K562 (cell line): ENCODE results near the gene CCNL1. TPM values are rescaled to one million over a fixed set of nuclear protein-coding genes. Genes with fewer than 3 reads are reported as not detected.
A peak's percentile ranks its signal among the peaks of the same experiment; 100 is the strongest.

Experiments used
- ATAC-seq: fragments of 200-7000 bp; cut with Tn5 transposase; 3 replicates; pipeline ENCODE4 v1.9.1; 2020; ENCODE audit warnings: moderate library complexity
- BruUV-seq: library from RNA; stranded (reverse); fragments of 400-500 nt; replicated peaks from 2 replicates; lab custom pipeline; 2021; lab: Mats Ljungman, UMichigan
- CTCF ChIA-PET: fragments of 300-600 bp; formaldehyde crosslinking; extraction: SDS; loops from one replicate; lab custom pipeline; 2021; ENCODE audit warnings: low intra/inter-chr PET ratio; lab: Yijun Ruan, JAX
- POLR2A ChIA-PET: fragments of 300-600, 350-650 bp; sonication (Branson Sonifier 250); formaldehyde crosslinking; extraction: SDS; loops from one replicate; lab custom pipeline; 2021; ENCODE audit warnings: antibody characterized with exemption, inconsistent platforms; lab: Yijun Ruan, JAX
- DNase-seq, 4 experiments: peaks; one replicate each; pipeline versions ENCODE4 v3.0.0 to v3.0.0-alpha.2; 2011 to 2018; ENCODE audit warnings: low spot score in 3 of 4, mixed read lengths in 3 of 4; ENCODE audit errors: extremely low read depth in 1 of 4
- FAIRE-seq: peaks from 2 replicates; lab custom pipeline; 2011; peaks lifted over from hg19 to GRCh38; lab: Jason Lieb, UNC
- H2AFZ ChIP-seq: 2 replicates; pipeline ENCODE4 v1.6.0; 2011; ENCODE audit warnings: low read depth, low read length, control low read depth, inconsistent platforms
- H3K27ac ChIP-seq: fragments of 200-600 bp; 3 replicates; pipeline ENCODE4 v1.8.0; 2011; ENCODE audit warnings: low read depth, mild to moderate bottlenecking, control low read depth, inconsistent platforms, low read length, moderate library complexity, mixed read lengths; ENCODE audit errors: extremely low read depth
- H3K27me3 ChIP-seq, 2 experiments: fragments of 300-600 bp in 1 of 2; 2 replicates in 1 of 2; 3 replicates in 1 of 2; pipeline versions ENCODE4 v1.6.0 to v1.8.0; 2011; ENCODE audit warnings: inconsistent platforms in 2 of 2, low read length in 2 of 2, mild to moderate bottlenecking in 1 of 2, mixed read lengths in 1 of 2, moderate library complexity in 1 of 2; ENCODE audit not compliant: control insufficient read depth in 2 of 2, insufficient read depth in 2 of 2
- H3K36me3 ChIP-seq: fragments of 300-600 bp; 3 replicates; pipeline ENCODE4 v1.8.0; 2011; ENCODE audit warnings: mild to moderate bottlenecking, low read length, inconsistent platforms; ENCODE audit not compliant: control insufficient read depth, insufficient read depth
- H3K4me1 ChIP-seq, 2 experiments: fragments of 200-600 bp in 1 of 2; replicated peaks in 1 of 2; 2 replicates in 1 of 2; 3 replicates in 1 of 2; pipeline versions ENCODE4 v1.5.1 to v1.8.0; 2011; ENCODE audit warnings: inconsistent platforms in 2 of 2, low read length in 2 of 2, mild to moderate bottlenecking in 1 of 2, mixed read lengths in 1 of 2, moderate library complexity in 1 of 2; ENCODE audit not compliant: control insufficient read depth in 2 of 2, insufficient read depth in 2 of 2
- H3K4me2 ChIP-seq: 2 replicates; pipeline ENCODE4 v1.6.1; 2011; ENCODE audit warnings: low read length, control low read depth, inconsistent platforms, mixed read lengths; ENCODE audit not compliant: insufficient read depth
- H3K4me3 ChIP-seq: fragments of 200-600 bp; sonication (generic), shearing (Covaris generic); 2 replicates; pipeline ENCODE4 v1.5.1; 2016; ENCODE audit warnings: control low read depth, inconsistent platforms
- H3K79me2 ChIP-seq: fragments of 200-600 bp; 3 replicates; pipeline ENCODE4 v1.8.0; 2011; ENCODE audit warnings: low read length, inconsistent platforms; ENCODE audit not compliant: control insufficient read depth, insufficient read depth
- H3K9ac ChIP-seq, 2 experiments: 2 replicates each; pipeline versions ENCODE4 v1.6.0 to v1.6.1; 2011; ENCODE audit warnings: low read depth in 2 of 2, low read length in 2 of 2, control low read depth in 1 of 2, inconsistent platforms in 1 of 2, mild to moderate bottlenecking in 1 of 2, mixed read lengths in 1 of 2; ENCODE audit not compliant: insufficient read depth in 1 of 2
- H3K9me1 ChIP-seq: one replicate; pipeline ENCODE4 v1.6.0; 2011; ENCODE audit warnings: inconsistent platforms, mild to moderate bottlenecking, low read length, moderate library complexity; ENCODE audit not compliant: control insufficient read depth, insufficient read depth
- H3K9me3 ChIP-seq: replicated peaks from 2 replicates; pipeline ENCODE4 v1.5.1; 2011; ENCODE audit warnings: low read depth, low read length, inconsistent platforms; ENCODE audit not compliant: control insufficient read depth, insufficient read depth
- H4K20me1 ChIP-seq: replicated peaks from 2 replicates; pipeline ENCODE4 v1.6.1; 2011; ENCODE audit warnings: low read length, inconsistent platforms, mixed read lengths; ENCODE audit not compliant: control insufficient read depth, insufficient read depth
- POLR2AphosphoS5 ChIP-seq: IDR thresholded peaks from 2 replicates; pipeline ENCODE4 v1.6.1; 2011; ENCODE audit warnings: mild to moderate bottlenecking, low read depth, low read length, moderate library complexity; ENCODE audit not compliant: control insufficient read depth, insufficient read depth
- POLR2G ChIP-seq: fragments of 200-400 bp; formaldehyde crosslinking; IDR thresholded peaks from 2 replicates; pipeline ENCODE4 v1.6.1; 2017; ENCODE audit warnings: low read depth, mild to moderate bottlenecking, antibody characterized with exemption, low read length, moderate library complexity
- POLR2H ChIP-seq: IDR thresholded peaks from 2 replicates; pipeline ENCODE4 v1.6.1; 2016; ENCODE audit warnings: missing genetic modification characterization, low read depth, mild to moderate bottlenecking, control low read depth, missing compliant biosample characterization, moderate library complexity
- RBM17 ChIP-seq: fragments of 200-400 bp; formaldehyde crosslinking; IDR thresholded peaks from 2 replicates; pipeline ENCODE4 v1.6.1; 2017; ENCODE audit warnings: low read depth, mild to moderate bottlenecking, low read length, borderline replicate concordance
- SUPT5H ChIP-seq: fragments of 450-650 bp; IDR thresholded peaks from 2 replicates; pipeline ENCODE4 v1.6.1; 2016
- TFE3 ChIP-seq: fragments of 450-650 bp; formaldehyde crosslinking; IDR thresholded peaks from 2 replicates; pipeline ENCODE4 v1.4.0; 2020; ENCODE audit warnings: mild to moderate bottlenecking, mixed read lengths
- WGBS: fragments of 100-300 bp; shearing (Covaris generic); methylation state at CpG from one replicate; pipeline ENCODE4 v1.1.6; 2016; ENCODE audit warnings: low coverage, mixed read lengths; ENCODE audit not compliant: insufficient coverage; ENCODE audit errors: missing lambda C conversion rate; 5-methylcytosine and 5-hydroxymethylcytosine counted together
- in situ Hi-C: fragments of 300-500 bp; cut with MboI; formaldehyde crosslinking; loops from 4 replicates; pipeline ENCODE4 v1.15.0; 2018; ENCODE audit warnings: inconsistent platforms, mixed read lengths
- intact Hi-C: fragments of 100-400 bp; cut with micrococcal nuclease; formaldehyde crosslinking; loops from 2 replicates; pipeline ENCODE4 v1.14.2; 2022
- polyA plus RNA-seq, 8 experiments: library from polyadenylated mRNA; depleted of rRNA in 4 of 8; stranded (reverse) in 5 of 8; unstranded in 3 of 8; fragments of >200 nt; fragmentation: Nextera tagmentation in 2 of 8; fragmentation: Illumina TruSeq in 1 of 8; extraction: Ambion mirVana in 2 of 8; extraction: Trizol in 1 of 8; gene quantifications; 2 replicates each; pipeline versions ENCODE4 v1.2.1 to v1.2.3, GENCODE V29; 2011 to 2014; ENCODE audit warnings: inconsistent platforms in 1 of 8, missing spikeins in 1 of 8
- total RNA-seq, 7 experiments: library from RNA; depleted of rRNA in 6 of 7; stranded (reverse); fragments of >200 nt in 6 of 7; fragmentation: Illumina TruSeq in 2 of 7; extraction: Trizol in 2 of 7; gene quantifications; 2 replicates each; pipeline versions ENCODE4 v1.2.1 to v1.2.3, GENCODE V29; 2011 to 2021; ENCODE audit warnings: low replicate concordance in 1 of 7
- TF ChIP-seq, protein P1 (sequence below), 2 experiments: fragments of 450-650 bp in 1 of 2; IDR thresholded peaks; 2 replicates each; pipeline ENCODE4 v1.6.1; 2011 to 2017; ENCODE audit warnings: low read depth in 2 of 2, antibody characterized with exemption in 1 of 2, borderline replicate concordance in 1 of 2, low read length in 1 of 2, mild to moderate bottlenecking in 1 of 2, mixed read lengths in 1 of 2; ENCODE audit not compliant: control insufficient read depth in 1 of 2

CCNL1 gene
- total and polyA plus RNA-seq, 9 of the 15 experiments (the other 6 are each of a cell fraction or from before 2014, with no cell fraction given), result 16.1 to 186 (median 132) TPM

GRCh38 chr3:157149136-157149696 is 10.7 kb downstream of the CCNL1 start:
- intact Hi-C loops, result no loop called here
- Histone ChIP-seq H3K27me3 (no peaks in the 10 kb centered on the region), H3K9me1 (no peaks in the 10 kb centered on the region), H3K4me2 (no peak overlapping the region), H3K36me3 (peaks cover 97% of the 10 kb centered on the region), H3K27ac (no peak overlapping the region), H3K4me3 (no peak overlapping the region), H3K79me2 (peaks cover 31% of the 10 kb centered on the region), H4K20me1 (peaks cover 3% of the 10 kb centered on the region; the same call in 1 of the 2 replicates), H3K4me1 (no peaks in the 10 kb centered on the region; a peak in 1 of 5 replicates), H3K9me3 (no peaks in the 10 kb centered on the region)
- ATAC-seq (no peak), FAIRE-seq (no peak), DNase-seq (no peak)
- ChIA-PET POLR2A (interaction anchor here (1.0 to 3.4 kb wide), 4 partner anchors 8 to 21 kb away, joined by 4 to 26 read pairs (median 10); partner anchors contain the start of gene CCNL1), CTCF (no interaction called here)
- WGBS, result 95% methylated on average over 5 of the region's 5 CpGs
- no TSS peak for BruUV-seq
- no peak for TF ChIP-seq POLR2G
- 0 out of 2 replicates have a peak, but pooled peaks have one; percentile 13 for TF ChIP-seq POLR2H (tag)
- TF ChIP-seq, all 486 proteins: peak for 1
- Histone ChIP-seq H3K9ac (no peak overlapping the region), H2AFZ (no peak overlapping the region)
- in situ Hi-C loops, result loop anchor here (25.0 kb wide), 1 partner anchor 612 kb away; no protein-coding TSS in a partner anchor

DNA sequence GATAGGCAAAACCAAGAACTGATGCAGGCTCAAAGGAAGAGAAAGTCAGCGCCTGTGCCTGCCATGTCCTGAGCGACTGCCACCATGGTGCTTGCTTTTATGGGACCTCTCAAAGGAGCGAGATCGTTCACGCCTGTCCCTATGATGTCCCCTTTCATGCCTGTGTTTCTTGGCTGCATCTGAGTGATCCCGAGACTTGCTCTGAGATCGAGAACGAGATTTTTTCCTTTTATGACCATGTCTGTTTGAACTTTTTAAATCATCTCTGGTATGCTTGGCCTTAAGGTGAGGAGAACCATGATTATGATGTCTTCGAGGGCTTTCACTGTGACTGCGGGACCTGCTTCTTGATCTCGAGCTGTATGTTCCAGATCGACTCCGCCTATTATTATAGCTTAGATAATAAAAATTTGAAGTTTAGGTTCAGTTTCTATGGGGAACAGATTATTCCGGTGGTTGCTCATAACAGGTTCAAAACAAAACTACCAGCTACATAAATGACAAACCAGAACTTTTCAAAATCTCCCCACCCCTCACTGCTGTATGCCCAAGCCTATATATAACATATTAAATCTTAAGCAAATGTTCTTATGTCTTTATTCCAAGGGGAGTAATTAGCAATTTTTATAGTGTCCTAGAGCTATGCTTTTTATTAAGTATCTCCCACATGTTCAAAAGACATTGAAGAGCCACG is 11.6 kb downstream of the CCNL1 start:
- Histone ChIP-seq H3K27me3 (no peaks in the 10 kb centered on the region), H3K9me3 (no peaks in the 10 kb centered on the region), H3K4me3 (no peak overlapping the region), H4K20me1 (no peaks in the 10 kb centered on the region), H2AFZ (no peak overlapping the region), H3K27ac (no peak overlapping the region), H3K4me1 (no peaks in the 10 kb centered on the region), H3K36me3 (peaks cover 94% of the 10 kb centered on the region), H3K9ac (no peak overlapping the region), H3K9me1 (no peaks in the 10 kb centered on the region), H3K4me2 (no peak overlapping the region), H3K79me2 (peaks cover 23% of the 10 kb centered on the region)
- DNase-seq, result no peak
- POLR2A ChIA-PET, result interaction anchor here (1.0 to 3.4 kb wide), 3 partner anchors 8 to 20 kb away, joined by 4 to 26 read pairs (median 6); partner anchors contain the start of gene CCNL1
- WGBS, result 93% methylated on average over 15 of the region's 15 CpGs
- no peak for FAIRE-seq
- BruUV-seq, result no TSS peak
- intact Hi-C loops (no loop called here), in situ Hi-C loops (loop anchor here (25.0 kb wide), 1 partner anchor 611 kb away; no protein-coding TSS in a partner anchor)
- CTCF ChIA-PET, result no interaction called here
- peak; percentile 16 for ATAC-seq
- peak; percentile 14; the same call in 1 of the 2 replicates for TF ChIP-seq POLR2AphosphoS5
- no peak for TF ChIP-seq TFE3 (CRISPR knock-in tag)
- TF ChIP-seq, protein P1, sequence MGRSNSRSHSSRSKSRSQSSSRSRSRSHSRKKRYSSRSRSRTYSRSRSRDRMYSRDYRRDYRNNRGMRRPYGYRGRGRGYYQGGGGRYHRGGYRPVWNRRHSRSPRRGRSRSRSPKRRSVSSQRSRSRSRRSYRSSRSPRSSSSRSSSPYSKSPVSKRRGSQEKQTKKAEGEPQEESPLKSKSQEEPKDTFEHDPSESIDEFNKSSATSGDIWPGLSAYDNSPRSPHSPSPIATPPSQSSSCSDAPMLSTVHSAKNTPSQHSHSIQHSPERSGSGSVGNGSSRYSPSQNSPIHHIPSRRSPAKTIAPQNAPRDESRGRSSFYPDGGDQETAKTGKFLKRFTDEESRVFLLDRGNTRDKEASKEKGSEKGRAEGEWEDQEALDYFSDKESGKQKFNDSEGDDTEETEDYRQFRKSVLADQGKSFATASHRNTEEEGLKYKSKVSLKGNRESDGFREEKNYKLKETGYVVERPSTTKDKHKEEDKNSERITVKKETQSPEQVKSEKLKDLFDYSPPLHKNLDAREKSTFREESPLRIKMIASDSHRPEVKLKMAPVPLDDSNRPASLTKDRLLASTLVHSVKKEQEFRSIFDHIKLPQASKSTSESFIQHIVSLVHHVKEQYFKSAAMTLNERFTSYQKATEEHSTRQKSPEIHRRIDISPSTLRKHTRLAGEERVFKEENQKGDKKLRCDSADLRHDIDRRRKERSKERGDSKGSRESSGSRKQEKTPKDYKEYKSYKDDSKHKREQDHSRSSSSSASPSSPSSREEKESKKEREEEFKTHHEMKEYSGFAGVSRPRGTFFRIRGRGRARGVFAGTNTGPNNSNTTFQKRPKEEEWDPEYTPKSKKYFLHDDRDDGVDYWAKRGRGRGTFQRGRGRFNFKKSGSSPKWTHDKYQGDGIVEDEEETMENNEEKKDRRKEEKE (IDR thresholded peaks at IDR 0.05; ENCODE audit: borderline replicate concordance in 1 of 2, control insufficient read depth in 1 of 2, low read depth in 2 of 2, low read length in 1 of 2), result 0 out of 4 replicates have a peak, but pooled peaks of 1 of the 2 experiments have one; percentile 35
- no peak for TF ChIP-seq RBM17
- TF ChIP-seq SUPT5H, result 0 out of 2 replicates have a peak, but pooled peaks have one; percentile 28
